ENCODE data around the gene SCN3B. TPM values are rescaled to one million over a fixed set of nuclear protein-coding genes. Genes with fewer than 3 reads are reported as not detected.

SCN3B gene
- total RNA-seq, 4 donors from 2014 or later, result 0.42 to 1.9 (median 0.98) TPM

DNA sequence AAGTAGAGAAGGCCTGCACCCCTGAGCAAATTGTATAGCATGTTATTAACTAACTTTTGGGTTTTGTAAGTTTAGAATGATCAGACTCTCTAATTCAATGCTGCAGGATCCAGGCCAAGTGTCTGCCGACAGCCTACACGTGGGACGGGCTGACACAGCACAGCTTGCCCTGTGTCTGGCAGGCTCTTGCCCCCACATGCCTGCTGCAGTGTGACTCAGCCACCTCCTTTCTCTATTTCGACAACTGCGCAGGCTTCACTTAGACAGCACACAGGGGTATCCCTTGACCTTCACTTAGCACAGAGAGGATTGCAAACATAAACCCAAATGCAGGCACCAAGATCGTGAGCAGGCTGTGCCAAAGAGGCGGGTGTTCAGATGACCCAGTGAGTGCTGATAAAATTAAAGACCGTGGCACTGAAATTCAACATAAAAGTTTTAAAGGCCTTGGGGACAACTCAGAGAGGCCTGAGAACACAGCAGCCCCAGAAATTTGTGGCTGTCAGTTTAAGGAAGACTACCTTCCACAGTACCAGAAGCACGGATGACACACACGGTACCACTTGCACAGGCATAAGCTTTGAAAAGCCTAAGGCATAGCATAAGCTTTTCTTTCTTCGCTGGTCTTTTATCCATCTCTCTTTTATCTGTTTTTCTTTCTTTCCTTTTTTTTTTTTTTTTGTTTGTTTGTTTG, 37.8 kb downstream of the SCN3B start:
- no peak for DNase-seq (ENCODE audit: low spot score in 2 of 2)
- 60% methylated on average over 11 of the region's 11 CpGs for WGBS
- TF ChIP-seq, protein P1, sequence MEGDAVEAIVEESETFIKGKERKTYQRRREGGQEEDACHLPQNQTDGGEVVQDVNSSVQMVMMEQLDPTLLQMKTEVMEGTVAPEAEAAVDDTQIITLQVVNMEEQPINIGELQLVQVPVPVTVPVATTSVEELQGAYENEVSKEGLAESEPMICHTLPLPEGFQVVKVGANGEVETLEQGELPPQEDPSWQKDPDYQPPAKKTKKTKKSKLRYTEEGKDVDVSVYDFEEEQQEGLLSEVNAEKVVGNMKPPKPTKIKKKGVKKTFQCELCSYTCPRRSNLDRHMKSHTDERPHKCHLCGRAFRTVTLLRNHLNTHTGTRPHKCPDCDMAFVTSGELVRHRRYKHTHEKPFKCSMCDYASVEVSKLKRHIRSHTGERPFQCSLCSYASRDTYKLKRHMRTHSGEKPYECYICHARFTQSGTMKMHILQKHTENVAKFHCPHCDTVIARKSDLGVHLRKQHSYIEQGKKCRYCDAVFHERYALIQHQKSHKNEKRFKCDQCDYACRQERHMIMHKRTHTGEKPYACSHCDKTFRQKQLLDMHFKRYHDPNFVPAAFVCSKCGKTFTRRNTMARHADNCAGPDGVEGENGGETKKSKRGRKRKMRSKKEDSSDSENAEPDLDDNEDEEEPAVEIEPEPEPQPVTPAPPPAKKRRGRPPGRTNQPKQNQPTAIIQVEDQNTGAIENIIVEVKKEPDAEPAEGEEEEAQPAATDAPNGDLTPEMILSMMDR (IDR thresholded peaks at IDR 0.05), result no peak
- TF ChIP-seq POLR2A (IDR thresholded peaks at IDR 0.05) (no peak), EP300 (IDR thresholded peaks at IDR 0.05) (no peak), POLR2AphosphoS5 (IDR thresholded peaks at IDR 0.05) (no peak)
- Histone ChIP-seq H3K9me3 (no peaks in the 10 kb centered on the region), H3K27ac (no peak overlapping the region), H3K36me3 (no peaks in the 10 kb centered on the region), H3K27me3 (no peaks in the 10 kb centered on the region), H3K4me1 (peaks cover 7% of the 10 kb centered on the region), H3K4me3 (no peak overlapping the region)

DNA sequence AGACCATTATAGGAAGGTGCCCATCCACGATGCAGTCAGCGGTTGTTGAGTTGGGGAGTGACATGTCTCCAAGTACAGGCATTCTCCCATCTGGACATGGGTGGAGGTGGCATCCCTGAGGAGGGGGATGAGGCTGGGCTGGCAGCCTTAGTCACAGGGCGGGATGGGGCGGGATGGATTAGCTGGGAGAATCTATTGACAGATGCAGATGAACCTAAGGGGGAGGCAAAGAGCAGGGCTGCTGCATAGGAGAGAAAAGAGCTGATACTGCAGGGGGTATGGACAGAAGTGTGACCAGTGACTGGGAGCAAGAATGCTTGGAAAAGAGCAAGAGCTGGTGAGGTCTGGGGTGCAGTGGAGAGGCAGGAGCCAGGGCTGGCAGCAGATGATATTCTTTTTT, 42.7 kb downstream of the SCN3B start:
- WGBS, result 92% methylated on average over 4 of the region's 4 CpGs
- Histone ChIP-seq H3K4me1 (peaks cover 7% of the 10 kb centered on the region), H3K4me3 (no peak overlapping the region), H3K9me3 (no peaks in the 10 kb centered on the region), H3K27me3 (no peaks in the 10 kb centered on the region), H3K27ac (no peak overlapping the region), H3K36me3 (peaks cover 12% of the 10 kb centered on the region)
- DNase-seq (ENCODE audit: low spot score in 2 of 2), result no peak
- TF ChIP-seq EP300 (IDR thresholded peaks at IDR 0.05), result no peak
- no peak for TF ChIP-seq POLR2AphosphoS5 (IDR thresholded peaks at IDR 0.05)
- TF ChIP-seq POLR2A (IDR thresholded peaks at IDR 0.05), result no peak
- TF ChIP-seq, protein P1 (IDR thresholded peaks at IDR 0.05), result no peak

DNA sequence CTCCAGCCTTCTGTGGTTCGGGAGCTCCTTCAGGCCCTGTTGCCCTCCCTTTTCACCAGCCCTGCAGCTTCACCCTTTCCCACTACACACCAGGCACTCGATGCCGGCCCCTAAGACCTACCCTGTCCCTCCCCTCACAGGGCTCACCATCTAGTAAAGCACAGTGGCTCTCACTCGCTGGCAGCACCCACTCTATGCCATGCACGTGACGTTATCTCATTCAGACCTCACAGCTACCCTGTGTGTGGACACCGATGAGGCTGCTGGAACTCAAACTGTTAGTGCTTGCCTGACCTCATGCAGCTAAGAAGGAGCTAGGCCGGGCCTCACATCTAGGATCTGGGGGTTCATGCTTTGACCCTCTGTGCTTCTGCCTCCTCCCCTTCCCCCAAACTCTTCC, 45.5 kb downstream of the SCN3B start:
- TF ChIP-seq POLR2A (IDR thresholded peaks at IDR 0.05), result no peak
- no peak for TF ChIP-seq POLR2AphosphoS5 (IDR thresholded peaks at IDR 0.05)
- TF ChIP-seq EP300 (IDR thresholded peaks at IDR 0.05), result no peak
- TF ChIP-seq, protein P1 (IDR thresholded peaks at IDR 0.05), result no peak
- Histone ChIP-seq H3K27ac (no peak overlapping the region), H3K27me3 (no peaks in the 10 kb centered on the region), H3K4me3 (no peak overlapping the region), H3K9me3 (no peaks in the 10 kb centered on the region), H3K4me1 (no peaks in the 10 kb centered on the region), H3K36me3 (peaks cover 12% of the 10 kb centered on the region)
- DNase-seq (ENCODE audit: low spot score in 2 of 2), result no peak
- WGBS, result 89% methylated on average over 8 of the region's 8 CpGs

DNA sequence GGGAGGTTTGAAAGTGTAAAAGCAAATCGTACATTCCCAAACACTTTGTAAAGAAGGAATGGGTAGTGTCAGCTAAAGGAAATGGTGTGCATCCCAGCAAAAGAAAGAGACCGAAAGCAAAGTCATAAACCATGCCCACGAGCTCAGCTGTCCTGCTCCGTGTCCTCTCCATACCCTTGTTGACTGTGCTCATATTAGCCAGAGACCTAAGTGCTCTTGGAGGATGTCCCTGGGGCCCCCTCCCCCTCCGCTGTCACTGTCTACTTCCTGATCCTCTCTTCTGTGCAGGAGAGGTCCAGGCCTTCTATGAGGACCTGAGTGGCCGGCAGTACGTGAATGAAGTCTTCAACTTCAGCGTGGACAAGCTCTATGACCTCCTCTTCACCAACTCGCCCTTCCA, 46.1 kb downstream of the SCN3B start:
- Histone ChIP-seq H3K4me3 (no peak overlapping the region), H3K4me1 (no peaks in the 10 kb centered on the region), H3K27me3 (no peaks in the 10 kb centered on the region), H3K27ac (no peak overlapping the region), H3K9me3 (no peaks in the 10 kb centered on the region), H3K36me3 (peaks cover 12% of the 10 kb centered on the region)
- TF ChIP-seq, protein P1 (IDR thresholded peaks at IDR 0.05), result no peak
- TF ChIP-seq EP300 (IDR thresholded peaks at IDR 0.05), result no peak
- TF ChIP-seq POLR2A (IDR thresholded peaks at IDR 0.05), result no peak
- no peak for TF ChIP-seq POLR2AphosphoS5 (IDR thresholded peaks at IDR 0.05)
- DNase-seq (ENCODE audit: low spot score in 2 of 2), result no peak
- WGBS, result 87% methylated on average over 9 of the region's 9 CpGs

DNA sequence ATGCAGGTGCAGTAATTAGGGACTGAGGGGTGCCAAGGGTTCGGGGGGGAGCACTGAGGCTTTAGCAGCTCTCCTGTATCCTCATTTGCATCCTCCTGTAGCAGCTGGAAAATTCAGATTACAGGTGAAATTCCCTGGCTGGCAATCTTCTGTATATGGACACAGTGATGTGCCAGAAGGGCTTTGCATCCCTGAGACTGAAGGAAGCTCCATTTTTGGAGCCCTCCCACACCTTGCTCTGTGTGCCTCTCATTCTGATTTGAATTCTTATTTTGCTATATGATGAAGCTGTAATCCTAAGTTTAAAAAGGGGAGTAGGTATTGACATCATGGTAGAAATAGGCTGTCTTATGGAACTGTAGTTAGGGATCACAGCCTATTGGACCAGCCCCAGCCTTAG, 46.6 kb downstream of the SCN3B start:
- DNase-seq (ENCODE audit: low spot score in 2 of 2), result no peak
- H3K36me3 ChIP-seq, result peaks cover 12% of the 10 kb centered on the region

More for the DNA sequence above, 46.6 kb downstream of the SCN3B start:
- TF ChIP-seq POLR2A (IDR thresholded peaks at IDR 0.05) (no peak), EP300 (IDR thresholded peaks at IDR 0.05) (no peak), POLR2AphosphoS5 (IDR thresholded peaks at IDR 0.05) (no peak)
- TF ChIP-seq, protein P1 (IDR thresholded peaks at IDR 0.05), result no peak
- H3K27me3 ChIP-seq, result no peaks in the 10 kb centered on the region
- H3K4me3 ChIP-seq, result no peak overlapping the region
- no peaks in the 10 kb centered on the region for H3K4me1 ChIP-seq
- WGBS, result no CpG with 5 or more reads among the region's 1 CpG
- H3K27ac ChIP-seq, result no peak overlapping the region
- H3K9me3 ChIP-seq, result no peaks in the 10 kb centered on the region
